ENCODE results near the gene THAP2. TPM values are rescaled to one million over a fixed set of nuclear protein-coding genes. Genes with fewer than 3 reads are reported as not detected.

THAP2 gene
- total RNA-seq, 1 experiment from 2014 or later: 7.7 TPM

GRCh38 chr12:71718611-71719010, 54.5 kb downstream of the THAP2 start:
- DNase-seq (ENCODE audit: low spot score): no peak
- Histone ChIP-seq H3K27me3 (replicated peaks; ENCODE audit: insufficient read depth, low read depth, low read length, poor library complexity) (no peaks in the 10 kb centered on the region), H3K27ac (ENCODE audit: low read depth, low read length, poor library complexity, severe bottlenecking) (no peak overlapping the region), H3K4me3 (ENCODE audit: low read depth, low read length, poor library complexity, severe bottlenecking) (no peak overlapping the region), H3K4me1 (ENCODE audit: insufficient read depth, low read length, poor library complexity, severe bottlenecking) (no peaks in the 10 kb centered on the region), H3K36me3 (ENCODE audit: insufficient read depth, low read length, poor library complexity, severe bottlenecking) (no peaks in the 10 kb centered on the region), H3K9me3 (ENCODE audit: low read depth, low read length, poor library complexity, severe bottlenecking) (no peaks in the 10 kb centered on the region)
- intact Hi-C loops (cut with micrococcal nuclease; ENCODE audit: unreplicated experiment): no loop called here
- no peak for TF ChIP-seq CTCF (conservative IDR thresholded peaks at IDR 0.05; ENCODE audit: low read depth, low read length)
- no peak for TF ChIP-seq EZH2 (IDR thresholded peaks at IDR 0.05; ENCODE audit: borderline replicate concordance, low read depth, low read length, poor library complexity, severe bottlenecking)
- ChIA-PET CTCF (no interaction called here), POLR2A (ENCODE audit: low non-redundant PET) (no interaction called here)
- no TSS peak for BruUV-seq (replicated peaks)

- no peak for TF ChIP-seq CTCF (conservative IDR thresholded peaks at IDR 0.05; ENCODE audit: low read depth, low read length)
- no peak for TF ChIP-seq EZH2 (IDR thresholded peaks at IDR 0.05; ENCODE audit: borderline replicate concordance, low read depth, low read length, poor library complexity, severe bottlenecking)
- no peaks in the 10 kb centered on the region for H3K9me3 ChIP-seq (ENCODE audit: low read depth, low read length, poor library complexity, severe bottlenecking)
- ChIA-PET POLR2A (ENCODE audit: low non-redundant PET) (no interaction called here), CTCF (no interaction called here)
- intact Hi-C loops (cut with micrococcal nuclease; ENCODE audit: unreplicated experiment): no loop called here
- DNase-seq (ENCODE audit: low spot score): no peak
- H3K4me3 ChIP-seq (ENCODE audit: low read depth, low read length, poor library complexity, severe bottlenecking): no peak overlapping the region
- no peak overlapping the region for H3K27ac ChIP-seq (ENCODE audit: low read depth, low read length, poor library complexity, severe bottlenecking)
- no peaks in the 10 kb centered on the region for H3K27me3 ChIP-seq (replicated peaks; ENCODE audit: insufficient read depth, low read depth, low read length, poor library complexity)
- BruUV-seq (replicated peaks): no TSS peak
- H3K4me1 ChIP-seq (ENCODE audit: insufficient read depth, low read length, poor library complexity, severe bottlenecking): no peaks in the 10 kb centered on the region
- no peaks in the 10 kb centered on the region for H3K36me3 ChIP-seq (ENCODE audit: insufficient read depth, low read length, poor library complexity, severe bottlenecking)
Observed at GRCh38 chr12:71719647-71720370, 55.7 kb downstream of the THAP2 start.

- Histone ChIP-seq H3K4me1 (ENCODE audit: insufficient read depth, low read length, poor library complexity, severe bottlenecking) (no peaks in the 10 kb centered on the region), H3K27ac (ENCODE audit: low read depth, low read length, poor library complexity, severe bottlenecking) (no peak overlapping the region), H3K4me3 (ENCODE audit: low read depth, low read length, poor library complexity, severe bottlenecking) (no peak overlapping the region), H3K9me3 (ENCODE audit: low read depth, low read length, poor library complexity, severe bottlenecking) (no peaks in the 10 kb centered on the region), H3K27me3 (replicated peaks; ENCODE audit: insufficient read depth, low read depth, low read length, poor library complexity) (no peaks in the 10 kb centered on the region), H3K36me3 (ENCODE audit: insufficient read depth, low read length, poor library complexity, severe bottlenecking) (no peaks in the 10 kb centered on the region)
- intact Hi-C loops (cut with micrococcal nuclease; ENCODE audit: unreplicated experiment): no loop called here
- ChIA-PET CTCF (no interaction called here), POLR2A (ENCODE audit: low non-redundant PET) (interaction anchor here (0.7 kb wide), 1 partner anchor 98 kb away, joined by 10 read pairs; no protein-coding TSS in a partner anchor)
- DNase-seq (ENCODE audit: low spot score): no peak
- BruUV-seq (replicated peaks): no TSS peak
- TF ChIP-seq EZH2 (IDR thresholded peaks at IDR 0.05; ENCODE audit: borderline replicate concordance, low read depth, low read length, poor library complexity, severe bottlenecking): no peak
- TF ChIP-seq CTCF (conservative IDR thresholded peaks at IDR 0.05; ENCODE audit: low read depth, low read length): no peak
Observed at GRCh38 chr12:71721783-71722505, 57.8 kb downstream of the THAP2 start.

Data from A673 (cell line).